K562 (cell line): Measurements from ENCODE around the gene NEXN. TPM values are rescaled to one million over a fixed set of nuclear protein-coding genes. Genes with fewer than 3 reads are reported as not detected.

Experiments
- ATAC-seq: fragments of 200-7000 bp; cut with Tn5 transposase; 3 replicates; pipeline ENCODE4 v1.9.1; 2020; ENCODE audit warnings: moderate library complexity
- BruUV-seq: library from RNA; stranded (reverse); fragments of 400-500 nt; replicated peaks from 2 replicates; lab custom pipeline; 2021; lab: Mats Ljungman, UMichigan
- CTCF ChIA-PET: fragments of 300-600 bp; formaldehyde crosslinking; extraction: SDS; loops from one replicate; lab custom pipeline; 2021; ENCODE audit warnings: low intra/inter-chr PET ratio; lab: Yijun Ruan, JAX
- POLR2A ChIA-PET: fragments of 300-600, 350-650 bp; sonication (Branson Sonifier 250); formaldehyde crosslinking; extraction: SDS; loops from one replicate; lab custom pipeline; 2021; ENCODE audit warnings: antibody characterized with exemption, inconsistent platforms; lab: Yijun Ruan, JAX
- DNase-seq, 4 experiments: peaks; one replicate each; pipeline versions ENCODE4 v3.0.0 to v3.0.0-alpha.2; 2011 to 2018; ENCODE audit warnings: low spot score in 3 of 4, mixed read lengths in 3 of 4; ENCODE audit errors: extremely low read depth in 1 of 4
- FAIRE-seq: peaks from 2 replicates; lab custom pipeline; 2011; peaks lifted over from hg19 to GRCh38; lab: Jason Lieb, UNC
- H2AFZ ChIP-seq: 2 replicates; pipeline ENCODE4 v1.6.0; 2011; ENCODE audit warnings: low read depth, low read length, control low read depth, inconsistent platforms
- H3K27ac ChIP-seq: fragments of 200-600 bp; 3 replicates; pipeline ENCODE4 v1.8.0; 2011; ENCODE audit warnings: low read depth, mild to moderate bottlenecking, control low read depth, inconsistent platforms, low read length, moderate library complexity, mixed read lengths; ENCODE audit errors: extremely low read depth
- H3K27me3 ChIP-seq, 2 experiments: fragments of 300-600 bp in 1 of 2; 2 replicates in 1 of 2; 3 replicates in 1 of 2; pipeline versions ENCODE4 v1.6.0 to v1.8.0; 2011; ENCODE audit warnings: inconsistent platforms in 2 of 2, low read length in 2 of 2, mild to moderate bottlenecking in 1 of 2, mixed read lengths in 1 of 2, moderate library complexity in 1 of 2; ENCODE audit not compliant: control insufficient read depth in 2 of 2, insufficient read depth in 2 of 2
- H3K36me3 ChIP-seq: fragments of 300-600 bp; 3 replicates; pipeline ENCODE4 v1.8.0; 2011; ENCODE audit warnings: mild to moderate bottlenecking, low read length, inconsistent platforms; ENCODE audit not compliant: control insufficient read depth, insufficient read depth
- H3K4me1 ChIP-seq, 2 experiments: fragments of 200-600 bp in 1 of 2; replicated peaks in 1 of 2; 2 replicates in 1 of 2; 3 replicates in 1 of 2; pipeline versions ENCODE4 v1.5.1 to v1.8.0; 2011; ENCODE audit warnings: inconsistent platforms in 2 of 2, low read length in 2 of 2, mild to moderate bottlenecking in 1 of 2, mixed read lengths in 1 of 2, moderate library complexity in 1 of 2; ENCODE audit not compliant: control insufficient read depth in 2 of 2, insufficient read depth in 2 of 2
- H3K4me2 ChIP-seq: 2 replicates; pipeline ENCODE4 v1.6.1; 2011; ENCODE audit warnings: low read length, control low read depth, inconsistent platforms, mixed read lengths; ENCODE audit not compliant: insufficient read depth
- H3K4me3 ChIP-seq: fragments of 200-600 bp; sonication (generic), shearing (Covaris generic); 2 replicates; pipeline ENCODE4 v1.5.1; 2016; ENCODE audit warnings: control low read depth, inconsistent platforms
- H3K79me2 ChIP-seq: fragments of 200-600 bp; 3 replicates; pipeline ENCODE4 v1.8.0; 2011; ENCODE audit warnings: low read length, inconsistent platforms; ENCODE audit not compliant: control insufficient read depth, insufficient read depth
- H3K9ac ChIP-seq, 2 experiments: 2 replicates each; pipeline versions ENCODE4 v1.6.0 to v1.6.1; 2011; ENCODE audit warnings: low read depth in 2 of 2, low read length in 2 of 2, control low read depth in 1 of 2, inconsistent platforms in 1 of 2, mild to moderate bottlenecking in 1 of 2, mixed read lengths in 1 of 2; ENCODE audit not compliant: insufficient read depth in 1 of 2
- H3K9me1 ChIP-seq: one replicate; pipeline ENCODE4 v1.6.0; 2011; ENCODE audit warnings: inconsistent platforms, mild to moderate bottlenecking, low read length, moderate library complexity; ENCODE audit not compliant: control insufficient read depth, insufficient read depth
- H3K9me3 ChIP-seq: replicated peaks from 2 replicates; pipeline ENCODE4 v1.5.1; 2011; ENCODE audit warnings: low read depth, low read length, inconsistent platforms; ENCODE audit not compliant: control insufficient read depth, insufficient read depth
- H4K20me1 ChIP-seq: replicated peaks from 2 replicates; pipeline ENCODE4 v1.6.1; 2011; ENCODE audit warnings: low read length, inconsistent platforms, mixed read lengths; ENCODE audit not compliant: control insufficient read depth, insufficient read depth
- GATAD2B ChIP-seq: fragments of 450-650 bp; IDR thresholded peaks from 2 replicates; pipeline ENCODE4 v1.6.1; 2017; ENCODE audit warnings: mild to moderate bottlenecking, borderline replicate concordance
- IFI16 ChIP-seq: fragments of 250-450 bp; sonication (Bioruptor Pico); IDR thresholded peaks from 2 replicates; pipeline ENCODE4 v2.1.2; 2022; ENCODE audit warnings: mild to moderate bottlenecking, inconsistent platforms
- NR2C2 ChIP-seq, 2 experiments: fragments of 200-800 bp in 1 of 2; sonication (Bioruptor generic) in 1 of 2; sonication (generic) in 1 of 2; formaldehyde crosslinking in 1 of 2; IDR thresholded peaks; 2 replicates each; pipeline versions ENCODE4 v1.6.1 to v1.8.0; 2016 to 2022; ENCODE audit warnings: mild to moderate bottlenecking in 1 of 2, missing compliant biosample characterization in 1 of 2, missing genetic modification characterization in 1 of 2, missing genetic modification reagents in 1 of 2
- POLR2AphosphoS2 ChIP-seq: IDR thresholded peaks from 2 replicates; pipeline ENCODE4 v1.6.1; 2012; ENCODE audit warnings: low read length, improper control_type of control experiment
- TEAD2 ChIP-seq: fragments of 450-650 bp; IDR thresholded peaks from 2 replicates; pipeline ENCODE4 v1.6.1; 2016; ENCODE audit warnings: missing genetic modification characterization, control low read depth, missing compliant biosample characterization
- TGIF2 ChIP-seq: sonication (generic); formaldehyde crosslinking; IDR thresholded peaks from 2 replicates; pipeline ENCODE4 v1.8.1; 2022; ENCODE audit warnings: mild to moderate bottlenecking, missing genetic modification reagents, moderate library complexity
- U2AF2 ChIP-seq: fragments of 200-400 bp; formaldehyde crosslinking; optimal IDR thresholded peaks from 2 replicates; pipeline ENCODE3; 2017; ENCODE audit warnings: low read depth, mild to moderate bottlenecking, low read length
- ZBTB49 ChIP-seq: sonication (generic); formaldehyde crosslinking; IDR thresholded peaks from 2 replicates; pipeline ENCODE4 v1.8.0; 2022; ENCODE audit warnings: missing genetic modification reagents, mild to moderate bottlenecking, borderline replicate concordance
- ZNF518B ChIP-seq: fragments of 250-450 bp; sonication (Bioruptor Pico); IDR thresholded peaks from 2 replicates; pipeline ENCODE4 v1.5.0; 2021; ENCODE audit warnings: mild to moderate bottlenecking, moderate library complexity
- ZNF551 ChIP-seq: fragments of 250-450 bp; sonication (Bioruptor Pico); IDR thresholded peaks from 2 replicates; pipeline ENCODE4 v1.5.0; 2021; ENCODE audit warnings: mild to moderate bottlenecking, moderate library complexity
- ZNF785 ChIP-seq: fragments of 250-450 bp; sonication (Bioruptor Pico); IDR thresholded peaks from 2 replicates; pipeline ENCODE4 v1.4.0; 2020; ENCODE audit warnings: mild to moderate bottlenecking
- WGBS: fragments of 100-300 bp; shearing (Covaris generic); methylation state at CpG from one replicate; pipeline ENCODE4 v1.1.6; 2016; ENCODE audit warnings: low coverage, mixed read lengths; ENCODE audit not compliant: insufficient coverage; ENCODE audit errors: missing lambda C conversion rate; 5-methylcytosine and 5-hydroxymethylcytosine counted together
- in situ Hi-C: fragments of 300-500 bp; cut with MboI; formaldehyde crosslinking; loops from 4 replicates; pipeline ENCODE4 v1.15.0; 2018; ENCODE audit warnings: inconsistent platforms, mixed read lengths
- intact Hi-C: fragments of 100-400 bp; cut with micrococcal nuclease; formaldehyde crosslinking; loops from 2 replicates; pipeline ENCODE4 v1.14.2; 2022
- polyA plus RNA-seq, 8 experiments: library from polyadenylated mRNA; depleted of rRNA in 4 of 8; stranded (reverse) in 5 of 8; unstranded in 3 of 8; fragments of >200 nt; fragmentation: Nextera tagmentation in 2 of 8; fragmentation: Illumina TruSeq in 1 of 8; extraction: Ambion mirVana in 2 of 8; extraction: Trizol in 1 of 8; gene quantifications; 2 replicates each; pipeline versions ENCODE4 v1.2.1 to v1.2.3, GENCODE V29; 2011 to 2014; ENCODE audit warnings: inconsistent platforms in 1 of 8, missing spikeins in 1 of 8
- total RNA-seq, 7 experiments: library from RNA; depleted of rRNA in 6 of 7; stranded (reverse); fragments of >200 nt in 6 of 7; fragmentation: Illumina TruSeq in 2 of 7; extraction: Trizol in 2 of 7; gene quantifications; 2 replicates each; pipeline versions ENCODE4 v1.2.1 to v1.2.3, GENCODE V29; 2011 to 2021; ENCODE audit warnings: low replicate concordance in 1 of 7
- TF ChIP-seq, protein P1 (sequence below): fragments of 250-450 bp; sonication (Bioruptor Pico); IDR thresholded peaks from 2 replicates; pipeline ENCODE4 v1.4.0; 2020; ENCODE audit warnings: mild to moderate bottlenecking, moderate library complexity
- TF ChIP-seq, protein P2 (sequence below): sonication (generic); formaldehyde crosslinking; IDR thresholded peaks from 2 replicates; pipeline ENCODE4 v1.8.1; 2023; ENCODE audit warnings: mild to moderate bottlenecking, missing genetic modification reagents

Gene NEXN
- total and polyA plus RNA-seq, 9 of the 15 experiments (the other 6 are each of a cell fraction or from before 2014, with no cell fraction given) = 0.18 to 1.8 (median 0.76) TPM

- ChIA-PET CTCF (interaction anchor here (1.1 kb wide), 1 partner anchor 129 kb away, joined by 3 read pairs; no protein-coding TSS in a partner anchor), POLR2A (interaction anchor here (9.1 kb wide), 1 partner anchor 17 kb away, joined by 118 read pairs; the partner anchor contains the start of gene DNAJB4)
- Histone ChIP-seq H3K4me3 (no peak overlapping the region), H3K79me2 (peaks cover 87% of the 10 kb centered on the region), H3K4me1 (peaks cover 0 to 5% of the 10 kb centered on the region in 2 experiments; a peak in 2 of 5 replicates), H4K20me1 (no peaks in the 10 kb centered on the region; the same call in 1 of the 2 replicates), H3K27ac (no peak overlapping the region), H3K9me3 (no peaks in the 10 kb centered on the region), H3K9me1 (no peaks in the 10 kb centered on the region), H2AFZ (no peak overlapping the region), H3K27me3 (no peaks in the 10 kb centered on the region), H3K9ac (no peak overlapping the region), H3K4me2 (no peak overlapping the region), H3K36me3 (peaks cover 34% of the 10 kb centered on the region)
- DNase-seq (no peak), ATAC-seq (no peak), FAIRE-seq (no peak)
- intact Hi-C loops = no loop called here
- no TSS peak for BruUV-seq
- in situ Hi-C loops = no loop called here
- WGBS = 93% methylated on average over 4 of the region's 4 CpGs
- TF ChIP-seq TEAD2 (tag) (no peak), POLR2AphosphoS2 (no peak), ZNF518B (CRISPR knock-in tag) (no peak), NR2C2 (CRISPR knock-in tag; IDR thresholded peaks at IDR 0.05) (no peak), NR2C2 (tag; IDR thresholded peaks at IDR 0.05) (no peak), U2AF2 (no peak), TGIF2 (CRISPR knock-in tag) (no peak), IFI16 (CRISPR knock-in tag) (no peak), ZBTB49 (no peak), GATAD2B (no peak), ZNF785 (no peak), ZNF551 (CRISPR knock-in tag) (no peak)
- TF ChIP-seq, protein P1, sequence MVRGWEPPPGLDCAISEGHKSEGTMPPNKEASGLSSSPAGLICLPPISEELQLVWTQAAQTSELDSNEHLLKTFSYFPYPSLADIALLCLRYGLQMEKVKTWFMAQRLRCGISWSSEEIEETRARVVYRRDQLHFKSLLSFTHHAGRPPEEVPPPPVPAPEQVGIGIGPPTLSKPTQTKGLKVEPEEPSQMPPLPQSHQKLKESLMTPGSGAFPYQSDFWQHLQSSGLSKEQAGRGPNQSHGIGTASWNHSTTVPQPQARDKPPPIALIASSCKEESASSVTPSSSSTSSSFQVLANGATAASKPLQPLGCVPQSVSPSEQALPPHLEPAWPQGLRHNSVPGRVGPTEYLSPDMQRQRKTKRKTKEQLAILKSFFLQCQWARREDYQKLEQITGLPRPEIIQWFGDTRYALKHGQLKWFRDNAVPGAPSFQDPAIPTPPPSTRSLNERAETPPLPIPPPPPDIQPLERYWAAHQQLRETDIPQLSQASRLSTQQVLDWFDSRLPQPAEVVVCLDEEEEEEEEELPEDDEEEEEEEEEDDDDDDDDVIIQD (CRISPR knock-in tag) = no peak
- TF ChIP-seq, protein P2, sequence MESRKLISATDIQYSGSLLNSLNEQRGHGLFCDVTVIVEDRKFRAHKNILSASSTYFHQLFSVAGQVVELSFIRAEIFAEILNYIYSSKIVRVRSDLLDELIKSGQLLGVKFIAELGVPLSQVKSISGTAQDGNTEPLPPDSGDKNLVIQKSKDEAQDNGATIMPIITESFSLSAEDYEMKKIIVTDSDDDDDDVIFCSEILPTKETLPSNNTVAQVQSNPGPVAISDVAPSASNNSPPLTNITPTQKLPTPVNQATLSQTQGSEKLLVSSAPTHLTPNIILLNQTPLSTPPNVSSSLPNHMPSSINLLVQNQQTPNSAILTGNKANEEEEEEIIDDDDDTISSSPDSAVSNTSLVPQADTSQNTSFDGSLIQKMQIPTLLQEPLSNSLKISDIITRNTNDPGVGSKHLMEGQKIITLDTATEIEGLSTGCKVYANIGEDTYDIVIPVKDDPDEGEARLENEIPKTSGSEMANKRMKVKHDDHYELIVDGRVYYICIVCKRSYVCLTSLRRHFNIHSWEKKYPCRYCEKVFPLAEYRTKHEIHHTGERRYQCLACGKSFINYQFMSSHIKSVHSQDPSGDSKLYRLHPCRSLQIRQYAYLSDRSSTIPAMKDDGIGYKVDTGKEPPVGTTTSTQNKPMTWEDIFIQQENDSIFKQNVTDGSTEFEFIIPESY (CRISPR knock-in tag) = no peak
Measured at GRCh38 chr1:77984629-77985028, 96.2 kb downstream of the NEXN start.
